ENCODE data around the gene CASTOR1. TPM values are rescaled to one million over a fixed set of nuclear protein-coding genes. Genes with fewer than 3 reads are reported as not detected.

The CASTOR1 gene
- total RNA-seq, 1 experiment from 2014 or later: 2.0 TPM

DNA sequence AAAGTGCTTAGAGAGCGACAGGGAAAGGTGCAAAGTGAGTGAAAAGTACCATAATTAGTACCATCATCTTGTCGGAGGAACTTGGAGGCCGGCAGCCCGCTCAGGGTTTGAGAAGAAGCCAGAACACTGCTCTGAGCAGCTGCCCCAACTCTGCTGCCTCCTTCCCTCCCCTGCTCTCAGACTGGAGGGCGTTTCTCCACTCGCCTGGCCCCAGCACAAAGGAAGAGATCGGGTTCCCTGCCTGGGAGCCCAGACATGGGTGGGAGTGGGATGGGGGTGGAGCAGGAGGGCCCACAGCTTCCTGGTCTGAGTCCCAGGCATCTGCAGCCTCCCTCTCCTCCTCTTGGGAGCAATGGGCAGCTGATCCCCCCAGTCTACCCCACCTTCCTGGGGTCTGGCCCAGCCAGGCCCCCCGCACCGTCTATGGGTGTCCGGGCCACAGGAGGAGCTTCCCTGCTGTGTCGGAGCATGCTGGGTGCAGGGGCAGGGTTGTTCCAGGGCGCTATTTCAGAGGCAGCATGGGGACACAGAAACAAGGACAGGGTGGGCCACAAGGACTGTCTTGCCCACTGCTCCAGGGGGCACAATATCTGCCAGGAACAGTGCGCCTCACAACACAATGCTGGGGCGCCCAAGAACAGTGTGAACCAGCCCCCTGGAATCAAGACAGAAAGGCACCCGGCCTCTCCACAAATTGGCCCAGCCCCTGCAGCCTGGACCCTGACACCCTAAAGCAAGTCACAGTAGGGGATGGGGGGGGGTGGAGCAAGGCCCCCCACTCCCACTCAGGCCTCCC is 47.5 kb downstream of the CASTOR1 start:
- ChIA-PET CTCF (no interaction called here), POLR2A (ENCODE audit: low non-redundant PET) (no interaction called here)
- Histone ChIP-seq H3K4me3 (ENCODE audit: low read depth, low read length, poor library complexity, severe bottlenecking) (no peak overlapping the region), H3K4me1 (ENCODE audit: insufficient read depth, low read length, poor library complexity, severe bottlenecking) (peaks cover 12% of the 10 kb centered on the region), H3K27ac (ENCODE audit: low read depth, low read length, poor library complexity, severe bottlenecking) (no peak overlapping the region), H3K36me3 (ENCODE audit: insufficient read depth, low read length, poor library complexity, severe bottlenecking) (no peaks in the 10 kb centered on the region), H3K9me3 (ENCODE audit: low read depth, low read length, poor library complexity, severe bottlenecking) (no peaks in the 10 kb centered on the region), H3K27me3 (replicated peaks; ENCODE audit: insufficient read depth, low read depth, low read length, poor library complexity) (no peaks in the 10 kb centered on the region)
- TF ChIP-seq EZH2 (IDR thresholded peaks at IDR 0.05; ENCODE audit: borderline replicate concordance, low read depth, low read length, poor library complexity, severe bottlenecking) (no peak), CTCF (conservative IDR thresholded peaks at IDR 0.05; ENCODE audit: low read depth, low read length) (no peak)
- no TSS peak for BruUV-seq (replicated peaks)
- intact Hi-C loops (cut with micrococcal nuclease; ENCODE audit: unreplicated experiment): no loop called here
- DNase-seq (ENCODE audit: low spot score): no peak

- POLR2A ChIA-PET (ENCODE audit: low non-redundant PET): no interaction called here
Measured at GRCh38 chr22:30240541-30241417, 48.5 kb downstream of the CASTOR1 start.

More at GRCh38 chr22:30240541-30241417, 48.5 kb downstream of the CASTOR1 start:
- intact Hi-C loops (cut with micrococcal nuclease; ENCODE audit: unreplicated experiment): no loop called here
- no peak overlapping the region for H3K4me3 ChIP-seq (ENCODE audit: low read depth, low read length, poor library complexity, severe bottlenecking)
- CTCF ChIA-PET: no interaction called here
- TF ChIP-seq CTCF (conservative IDR thresholded peaks at IDR 0.05; ENCODE audit: low read depth, low read length): no peak
- no peak for TF ChIP-seq EZH2 (IDR thresholded peaks at IDR 0.05; ENCODE audit: borderline replicate concordance, low read depth, low read length, poor library complexity, severe bottlenecking)
- peaks cover 2% of the 10 kb centered on the region for H3K4me1 ChIP-seq (ENCODE audit: insufficient read depth, low read length, poor library complexity, severe bottlenecking)
- no peak overlapping the region for H3K27ac ChIP-seq (ENCODE audit: low read depth, low read length, poor library complexity, severe bottlenecking)
- no peak for DNase-seq (ENCODE audit: low spot score)
- H3K9me3 ChIP-seq (ENCODE audit: low read depth, low read length, poor library complexity, severe bottlenecking): no peaks in the 10 kb centered on the region
- H3K27me3 ChIP-seq (replicated peaks; ENCODE audit: insufficient read depth, low read depth, low read length, poor library complexity): no peaks in the 10 kb centered on the region
- H3K36me3 ChIP-seq (ENCODE audit: insufficient read depth, low read length, poor library complexity, severe bottlenecking): no peaks in the 10 kb centered on the region
- BruUV-seq (replicated peaks): no TSS peak
